Activated CD4-positive, alpha-beta T cell treated with anti-CD3 and anti-CD28 coated beads, Interleukin-2, amount 50 U/mL, for 4 hours (primary cell): ENCODE measurements around the gene KEL.

Experiments
- DNase-seq, 2 experiments: peaks; one replicate each; pipeline ENCODE4 v3.0.0-alpha.2; 2020

KEL gene

GRCh38 chr7:142927085-142927745 lies 34.9 kb downstream of the KEL start:
- no peak for DNase-seq

GRCh38 chr7:142925413-142925812 lies 36.8 kb downstream of the KEL start:
- DNase-seq = no peak

GRCh38 chr7:142923391-142923790 lies 38.8 kb downstream of the KEL start:
- no peak for DNase-seq

GRCh38 chr7:142919656-142920055 lies 42.5 kb downstream of the KEL start:
- DNase-seq = no peak

GRCh38 chr7:142918901-142919300 lies 43.3 kb downstream of the KEL start:
- no peak for DNase-seq

GRCh38 chr7:142917447-142917846 lies 44.7 kb downstream of the KEL start:
- DNase-seq = no peak

- DNase-seq = no peak
Observed at GRCh38 chr7:142916508-142916907, 45.7 kb downstream of the KEL start.

GRCh38 chr7:142915315-142915714 lies 46.8 kb downstream of the KEL start:
- no peak for DNase-seq

GRCh38 chr7:142914121-142914520 lies 48.0 kb downstream of the KEL start:
- DNase-seq = no peak

GRCh38 chr7:142913566-142913965 lies 48.6 kb downstream of the KEL start:
- DNase-seq = no peak

GRCh38 chr7:142913051-142913450 lies 49.1 kb downstream of the KEL start:
- DNase-seq = no peak

- no peak for DNase-seq
Observed at GRCh38 chr7:142910481-142910880, 51.7 kb downstream of the KEL start.

GRCh38 chr7:142910031-142910433 lies 52.1 kb downstream of the KEL start:
- DNase-seq = no peak

GRCh38 chr7:142908921-142909890 lies 53.0 kb downstream of the KEL start:
- DNase-seq = no peak

GRCh38 chr7:142908290-142908689 lies 53.9 kb downstream of the KEL start:
- DNase-seq = no peak

- no peak for DNase-seq
Observed at GRCh38 chr7:142906643-142907042, 55.5 kb downstream of the KEL start.

- DNase-seq = no peak
Observed at GRCh38 chr7:142905759-142906158, 56.4 kb downstream of the KEL start.

GRCh38 chr7:142904128-142904527 lies 58.0 kb downstream of the KEL start:
- no peak for DNase-seq

GRCh38 chr7:142901426-142902259 lies 60.5 kb downstream of the KEL start:
- no peak for DNase-seq

- no peak for DNase-seq
Observed at GRCh38 chr7:142899661-142900060, 62.5 kb downstream of the KEL start.

GRCh38 chr7:142898377-142899170 lies 63.6 kb downstream of the KEL start:
- DNase-seq = no peak

GRCh38 chr7:142897691-142898090 lies 64.5 kb downstream of the KEL start:
- DNase-seq = no peak
